Measurements from ENCODE around the gene GCH1. TPM values are rescaled to one million over a fixed set of nuclear protein-coding genes. Genes with fewer than 3 reads are reported as not detected.

Gene GCH1
- total RNA-seq, 2 experiments from 2014 or later: 18.4 to 20.4 TPM

DNA sequence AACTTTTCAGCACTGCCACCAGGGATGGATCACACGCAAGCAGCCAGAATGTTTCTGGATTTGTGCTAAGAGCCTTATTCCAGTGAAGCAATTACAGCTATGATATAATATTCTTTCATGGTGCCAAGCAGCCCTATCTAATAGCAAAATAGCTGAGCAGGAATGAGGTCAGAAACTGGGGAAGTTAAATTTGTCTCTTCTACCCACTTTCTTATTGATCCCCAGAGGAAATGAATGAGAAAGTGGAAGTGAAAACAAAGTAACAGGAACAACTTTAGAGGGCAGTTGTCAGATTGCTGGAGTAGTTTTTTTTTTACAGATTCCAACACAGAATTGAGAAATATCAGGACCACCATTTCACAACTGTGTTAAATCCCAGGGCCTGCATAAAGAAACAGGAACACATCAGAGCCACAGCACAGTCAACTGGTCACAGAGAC lies 44.8 kb downstream of the GCH1 start:
- POLR2A ChIA-PET: no interaction called here
- H3K4me3 Mint-ChIP-seq: no peak overlapping the region

DNA sequence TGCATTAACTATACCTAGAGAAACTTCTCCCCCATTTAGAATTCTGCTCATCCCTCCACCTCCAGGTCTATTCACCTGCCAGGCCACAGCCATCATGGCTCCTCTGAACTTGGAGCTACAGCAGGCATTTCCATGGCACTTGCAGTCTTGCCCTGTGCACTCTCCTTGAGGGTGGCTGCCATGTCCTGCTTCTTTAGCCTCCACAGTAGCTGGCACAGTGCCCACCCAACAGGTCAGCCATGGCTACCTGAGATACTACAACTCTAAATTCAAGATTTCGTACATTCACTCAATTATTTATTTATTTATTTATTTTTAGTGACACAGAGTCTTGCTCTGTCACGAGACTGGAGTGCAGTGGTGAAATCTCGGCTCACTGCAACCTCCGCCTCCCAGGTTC lies 46.5 kb downstream of the GCH1 start:
- Mint-ChIP-seq H3K4me3 (no peak overlapping the region), H3K27ac (no peak overlapping the region), H3K9me3 (no peaks in the 10 kb centered on the region), H3K4me1 (ENCODE audit: low read depth) (peaks cover 32% of the 10 kb centered on the region), H3K27me3 (no peaks in the 10 kb centered on the region), H3K36me3 (ENCODE audit: low read depth) (peaks cover 39% of the 10 kb centered on the region)
- no peaks in the 10 kb centered on the region for H3K9me3 ChIP-seq (ENCODE audit: control insufficient read depth in 1 of 2, insufficient read depth in 1 of 2, low read length in 2 of 2)
- no peak overlapping the region for H3K4me3 ChIP-seq (ENCODE audit: low read length)
- TF ChIP-seq, protein P1, sequence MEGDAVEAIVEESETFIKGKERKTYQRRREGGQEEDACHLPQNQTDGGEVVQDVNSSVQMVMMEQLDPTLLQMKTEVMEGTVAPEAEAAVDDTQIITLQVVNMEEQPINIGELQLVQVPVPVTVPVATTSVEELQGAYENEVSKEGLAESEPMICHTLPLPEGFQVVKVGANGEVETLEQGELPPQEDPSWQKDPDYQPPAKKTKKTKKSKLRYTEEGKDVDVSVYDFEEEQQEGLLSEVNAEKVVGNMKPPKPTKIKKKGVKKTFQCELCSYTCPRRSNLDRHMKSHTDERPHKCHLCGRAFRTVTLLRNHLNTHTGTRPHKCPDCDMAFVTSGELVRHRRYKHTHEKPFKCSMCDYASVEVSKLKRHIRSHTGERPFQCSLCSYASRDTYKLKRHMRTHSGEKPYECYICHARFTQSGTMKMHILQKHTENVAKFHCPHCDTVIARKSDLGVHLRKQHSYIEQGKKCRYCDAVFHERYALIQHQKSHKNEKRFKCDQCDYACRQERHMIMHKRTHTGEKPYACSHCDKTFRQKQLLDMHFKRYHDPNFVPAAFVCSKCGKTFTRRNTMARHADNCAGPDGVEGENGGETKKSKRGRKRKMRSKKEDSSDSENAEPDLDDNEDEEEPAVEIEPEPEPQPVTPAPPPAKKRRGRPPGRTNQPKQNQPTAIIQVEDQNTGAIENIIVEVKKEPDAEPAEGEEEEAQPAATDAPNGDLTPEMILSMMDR (IDR thresholded peaks at IDR 0.05): no peak
- peaks cover 16% of the 10 kb centered on the region for H3K36me3 ChIP-seq (ENCODE audit: insufficient read depth, low read length)
- H3K27ac ChIP-seq (ENCODE audit: low read depth in 1 of 2, low read length in 2 of 2): no peak overlapping the region
- peaks cover 8% of the 10 kb centered on the region for H3K4me1 ChIP-seq (ENCODE audit: insufficient read depth, low read length)
- DNase-seq: no peak
- ATAC-seq (ENCODE audit: poor library complexity): no peak
- intact Hi-C loops (cut with DNase I, micrococcal nuclease): no loop called here
- CTCF ChIA-PET: interaction anchor here (0.6 kb wide), 1 partner anchor 234 kb away, joined by 3 read pairs; no protein-coding TSS in a partner anchor
- POLR2A ChIA-PET: interaction anchor here (3.2 kb wide), 1 partner anchor 11 kb away, joined by 8 read pairs; no protein-coding TSS in a partner anchor
- H3K27me3 ChIP-seq (ENCODE audit: control insufficient read depth in 1 of 2, insufficient read depth in 2 of 2, low read length in 2 of 2): no peaks in the 10 kb centered on the region

More for the DNA sequence above, 44.8 kb downstream of the GCH1 start:
- peaks cover 20% of the 10 kb centered on the region for H3K36me3 ChIP-seq (ENCODE audit: insufficient read depth, low read length)
- TF ChIP-seq, protein P1 (IDR thresholded peaks at IDR 0.05): no peak
- peaks cover 32% of the 10 kb centered on the region for H3K4me1 Mint-ChIP-seq (ENCODE audit: low read depth)
- no peak overlapping the region for H3K27ac Mint-ChIP-seq
- intact Hi-C loops (cut with DNase I, micrococcal nuclease): no loop called here
- H3K4me1 ChIP-seq (ENCODE audit: insufficient read depth, low read length): peaks cover 8% of the 10 kb centered on the region
- H3K9me3 ChIP-seq (ENCODE audit: control insufficient read depth in 1 of 2, insufficient read depth in 1 of 2, low read length in 2 of 2): no peaks in the 10 kb centered on the region
- no peaks in the 10 kb centered on the region for H3K9me3 Mint-ChIP-seq
- peaks cover 53% of the 10 kb centered on the region for H3K36me3 Mint-ChIP-seq (ENCODE audit: low read depth)
- DNase-seq: peak in 2 of 14 experiments; percentile 44 to 45
- no peak overlapping the region for H3K4me3 ChIP-seq (ENCODE audit: low read length)
- ATAC-seq (ENCODE audit: poor library complexity): no peak
- H3K27ac ChIP-seq (ENCODE audit: low read depth in 1 of 2, low read length in 2 of 2): no peak overlapping the region
- CTCF ChIA-PET: interaction anchor here (0.7 kb wide), 1 partner anchor 1966 kb away, joined by 3 read pairs; no protein-coding TSS in a partner anchor
- no peaks in the 10 kb centered on the region for H3K27me3 Mint-ChIP-seq
- no peaks in the 10 kb centered on the region for H3K27me3 ChIP-seq (ENCODE audit: control insufficient read depth in 1 of 2, insufficient read depth in 2 of 2, low read length in 2 of 2)

DNA sequence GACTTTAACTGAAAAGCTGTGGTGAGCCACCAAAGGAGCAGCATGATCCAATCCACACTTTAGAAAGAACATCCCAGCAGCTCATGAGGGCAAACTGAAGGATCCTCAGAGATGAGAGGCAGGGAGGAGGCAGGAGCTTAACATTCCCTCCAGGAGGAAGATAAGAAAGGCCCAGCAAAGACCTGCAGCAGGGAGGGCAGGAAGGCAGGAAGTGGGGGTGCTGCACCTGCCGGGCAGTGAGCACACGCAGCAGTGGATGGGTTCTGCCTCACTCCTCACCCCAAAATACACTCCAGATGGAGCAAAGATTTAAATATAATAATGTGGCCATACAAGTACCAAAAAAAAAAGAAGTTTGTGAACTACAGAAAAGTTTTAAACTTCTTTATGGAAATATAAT lies 48.4 kb downstream of the GCH1 start:
- H3K4me1 ChIP-seq (ENCODE audit: insufficient read depth, low read length): peaks cover 8% of the 10 kb centered on the region
- ATAC-seq (ENCODE audit: poor library complexity): no peak
- intact Hi-C loops (cut with DNase I, micrococcal nuclease): no loop called here
- no peak overlapping the region for H3K27ac ChIP-seq (ENCODE audit: low read depth in 1 of 2, low read length in 2 of 2)
- Mint-ChIP-seq H3K4me3 (no peak overlapping the region), H3K27ac (no peak overlapping the region), H3K9me3 (no peaks in the 10 kb centered on the region), H3K27me3 (no peaks in the 10 kb centered on the region), H3K4me1 (ENCODE audit: low read depth) (peaks cover 32% of the 10 kb centered on the region), H3K36me3 (ENCODE audit: low read depth) (peaks cover 34% of the 10 kb centered on the region)
- CTCF ChIA-PET: interaction anchor here (1.6 kb wide), 1 partner anchor 80 kb away, joined by 3 read pairs; no protein-coding TSS in a partner anchor
- peak in 1 of 14 experiments; percentile 7 for DNase-seq
- H3K9me3 ChIP-seq (ENCODE audit: control insufficient read depth in 1 of 2, insufficient read depth in 1 of 2, low read length in 2 of 2): no peaks in the 10 kb centered on the region
- peaks cover 8% of the 10 kb centered on the region for H3K36me3 ChIP-seq (ENCODE audit: insufficient read depth, low read length)
- POLR2A ChIA-PET: interaction anchor here (0.6 to 3.2 kb wide), 5 partner anchors 13 to 763 kb away, joined by 3 to 8 read pairs (median 3); no protein-coding TSS in a partner anchor
- H3K4me3 ChIP-seq (ENCODE audit: low read length): no peak overlapping the region
- H3K27me3 ChIP-seq (ENCODE audit: control insufficient read depth in 1 of 2, insufficient read depth in 2 of 2, low read length in 2 of 2): no peaks in the 10 kb centered on the region
- TF ChIP-seq, protein P1 (IDR thresholded peaks at IDR 0.05): no peak
